GM03348 (cell line): ENCODE measurements around the gene IQSEC1.

Experiments used
- DNase-seq: peaks from one replicate; pipeline ENCODE4 v3.0.0; 2012; ENCODE audit warnings: low spot score

IQSEC1 gene

DNA sequence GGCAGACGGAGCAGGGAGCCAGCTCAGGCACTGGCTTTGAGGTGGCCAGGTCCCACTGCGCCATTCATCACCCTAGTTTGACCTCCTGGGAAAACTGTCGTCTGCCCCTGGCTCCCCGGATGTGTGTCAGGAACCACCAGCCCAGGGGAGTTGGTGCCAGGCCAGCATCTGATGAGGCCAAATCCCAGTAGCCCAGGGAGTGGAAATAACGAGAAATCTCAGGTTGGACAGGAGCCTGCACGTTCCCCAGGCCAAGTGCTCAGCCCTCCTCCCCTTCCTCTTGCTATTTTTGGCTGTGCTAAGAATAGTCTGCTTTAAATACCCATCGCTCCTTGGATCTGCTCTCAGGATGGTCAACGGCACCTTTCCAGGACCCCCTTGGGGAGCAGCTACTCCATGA lies 138.8 kb downstream of the IQSEC1 start:
- peak; percentile 77 for DNase-seq

DNA sequence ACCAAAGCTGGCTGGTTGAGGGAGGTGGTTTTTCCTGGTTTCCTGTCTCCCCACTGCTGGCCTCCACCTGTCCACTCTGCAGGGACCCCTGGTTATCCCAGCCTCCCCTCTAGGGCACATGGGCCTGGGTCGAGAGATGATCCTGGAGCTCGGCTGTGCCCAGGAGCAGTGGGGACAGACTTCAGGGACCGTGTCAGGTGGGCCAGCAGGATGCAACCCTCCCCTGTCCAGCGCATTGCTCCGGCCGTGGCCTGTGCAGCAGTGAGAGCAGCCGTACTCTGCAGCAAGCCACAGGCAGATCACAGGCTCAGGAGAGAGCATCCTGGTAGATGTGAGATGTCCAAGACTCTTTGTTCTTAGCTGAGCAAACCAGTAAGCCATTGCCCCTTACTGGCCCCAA lies 139.3 kb downstream of the IQSEC1 start:
- no peak for DNase-seq

DNA sequence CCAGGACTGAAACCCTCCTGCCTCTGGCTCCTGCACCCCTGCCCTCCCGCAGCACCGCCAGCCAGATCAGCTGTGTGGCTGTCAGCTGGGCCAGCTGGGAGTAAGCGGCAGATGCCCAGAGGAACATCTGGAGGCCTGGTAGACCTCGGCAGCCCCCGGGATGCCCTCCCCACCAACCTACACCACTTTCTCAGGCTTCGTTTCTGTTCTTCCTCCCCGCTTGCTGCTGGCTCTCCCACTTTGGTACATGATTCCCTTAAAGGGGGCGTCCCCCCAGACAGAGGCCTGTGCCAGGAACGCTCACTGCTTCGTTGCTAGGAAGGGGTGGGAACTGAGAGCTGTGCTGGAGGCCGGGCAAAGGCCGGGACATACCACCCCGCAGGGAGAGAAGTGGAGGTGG lies 140.5 kb downstream of the IQSEC1 start:
- no peak for DNase-seq

DNA sequence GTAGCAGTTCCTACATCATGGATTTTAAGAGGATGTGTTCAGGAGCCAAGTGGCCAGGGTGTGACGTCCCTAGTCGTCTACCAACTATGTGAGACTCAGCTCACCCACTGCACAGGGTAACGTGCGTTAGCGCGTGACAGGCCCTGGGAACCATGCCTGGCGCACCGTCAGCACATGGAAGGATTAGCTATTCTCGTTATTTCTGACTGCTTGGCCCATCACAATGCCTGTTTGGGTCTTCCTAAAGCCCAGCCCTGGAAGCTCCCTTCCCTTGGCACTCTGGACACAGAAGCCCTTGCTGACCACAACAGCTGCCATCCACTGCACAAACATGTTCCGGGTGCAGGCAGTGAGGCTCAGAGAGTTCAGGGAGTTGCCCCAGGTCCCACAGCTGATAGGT lies 140.9 kb downstream of the IQSEC1 start:
- DNase-seq, result no peak

DNA sequence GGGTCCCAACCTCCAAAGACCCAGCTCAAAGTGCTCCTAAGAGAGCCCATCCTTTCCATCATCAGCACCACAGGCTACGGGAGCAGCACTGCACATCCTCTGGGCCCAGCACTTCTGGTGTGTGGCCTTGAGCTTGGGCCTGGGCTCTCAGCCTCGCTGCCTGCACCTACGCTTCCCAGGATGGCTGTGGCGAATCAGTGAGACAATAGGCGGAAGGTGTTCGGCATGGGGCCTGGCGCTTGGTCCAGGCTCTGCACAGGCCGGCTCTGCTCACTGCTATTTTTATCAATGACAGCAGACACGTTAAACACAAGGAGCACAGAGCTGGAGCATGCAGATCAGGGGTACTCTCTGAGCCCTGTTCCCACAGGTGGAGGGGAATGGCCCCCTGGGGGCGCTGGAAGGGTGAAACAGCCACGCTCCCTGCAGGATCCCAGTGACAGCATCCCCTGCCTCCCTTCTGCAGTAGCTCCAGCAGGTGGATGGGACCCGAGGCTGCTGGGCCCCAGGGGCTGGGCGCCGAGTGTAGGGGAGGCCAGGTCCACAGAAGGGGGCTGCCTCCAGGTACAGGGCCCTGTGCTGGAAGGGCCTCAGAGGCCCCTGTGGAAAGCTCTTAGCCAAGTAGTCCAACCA lies 141.8 kb downstream of the IQSEC1 start:
- DNase-seq, result no peak

DNA sequence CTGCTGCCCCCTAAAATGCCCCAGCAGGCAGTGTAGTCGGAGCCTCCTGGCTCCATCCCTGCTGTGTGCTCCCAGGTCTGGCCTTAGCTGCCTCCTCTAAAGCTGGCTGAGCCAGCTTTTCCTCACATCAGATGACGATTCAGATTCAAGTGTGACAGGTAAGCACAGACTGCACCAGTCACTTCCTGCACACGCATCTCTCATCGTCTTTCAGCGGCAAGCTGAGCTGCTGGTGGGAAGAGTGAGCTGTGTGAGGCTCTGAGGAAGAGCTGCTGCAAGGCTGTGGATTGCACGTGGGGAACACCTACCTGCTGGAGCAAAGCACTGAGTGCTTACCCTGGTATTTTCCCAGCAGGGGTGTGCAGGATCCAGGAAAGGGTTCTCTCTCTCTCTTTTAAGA lies 143.4 kb downstream of the IQSEC1 start:
- DNase-seq, result no peak

DNA sequence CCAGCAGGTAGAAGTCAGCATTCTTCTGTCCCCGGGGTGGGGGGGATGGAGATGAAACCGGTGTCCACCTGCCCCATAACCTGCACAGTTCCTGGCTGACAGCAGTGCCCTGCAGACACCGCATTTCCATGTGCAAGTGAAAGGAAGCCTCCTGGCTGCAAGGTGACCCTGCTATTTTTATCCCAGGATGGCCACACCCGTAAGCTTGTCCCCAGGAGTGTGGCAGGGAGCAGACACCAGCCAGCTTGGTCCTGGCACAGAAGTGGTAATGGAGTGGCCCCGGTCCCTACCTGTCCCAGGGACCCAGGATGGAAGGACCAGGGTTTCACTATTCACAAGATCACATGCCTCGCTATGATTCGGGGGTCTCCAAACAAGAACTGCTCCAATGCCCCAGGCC lies 146.6 kb downstream of the IQSEC1 start:
- DNase-seq, result no peak

DNA sequence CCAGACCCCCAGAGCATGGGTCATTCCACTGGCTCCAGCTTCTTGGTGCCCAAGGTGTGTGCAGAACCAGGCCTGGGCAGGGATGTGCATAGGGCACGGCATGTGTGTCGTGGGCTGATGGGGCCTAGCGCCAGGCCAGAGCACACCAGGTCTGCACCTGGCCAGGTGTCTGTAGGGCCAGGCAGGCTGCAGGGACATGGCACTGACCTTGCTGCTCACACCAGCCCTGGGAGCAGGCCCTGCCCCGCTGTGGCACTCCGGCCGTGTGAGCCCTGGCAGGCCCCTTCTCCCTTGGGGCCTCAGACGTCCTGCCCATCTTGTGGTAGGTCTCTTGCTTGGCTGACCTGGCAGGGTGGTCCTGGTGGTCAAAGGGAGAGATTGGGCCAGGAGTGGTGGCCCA lies 147.6 kb downstream of the IQSEC1 start:
- DNase-seq, result no peak

DNA sequence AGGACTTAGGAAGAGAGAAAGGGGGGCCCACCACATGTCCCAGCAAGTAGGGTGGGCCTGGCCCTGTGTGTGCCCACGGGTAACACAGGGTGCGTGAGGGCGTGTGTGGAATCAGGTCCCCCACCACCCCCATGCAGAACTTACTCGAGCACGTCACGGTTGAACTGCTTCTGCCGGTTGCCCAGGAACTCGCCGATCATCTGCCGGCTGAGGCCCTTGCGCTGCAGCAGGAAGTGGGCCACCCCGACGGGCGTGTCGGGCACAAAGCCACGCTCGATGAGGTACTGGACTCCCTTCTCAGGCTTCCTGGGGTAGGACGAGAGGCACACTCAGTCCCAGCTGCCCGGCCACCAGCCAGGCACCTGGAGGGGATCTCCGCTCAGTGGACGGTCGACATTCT lies 148.8 kb downstream of the IQSEC1 start:
- DNase-seq, result no peak

DNA sequence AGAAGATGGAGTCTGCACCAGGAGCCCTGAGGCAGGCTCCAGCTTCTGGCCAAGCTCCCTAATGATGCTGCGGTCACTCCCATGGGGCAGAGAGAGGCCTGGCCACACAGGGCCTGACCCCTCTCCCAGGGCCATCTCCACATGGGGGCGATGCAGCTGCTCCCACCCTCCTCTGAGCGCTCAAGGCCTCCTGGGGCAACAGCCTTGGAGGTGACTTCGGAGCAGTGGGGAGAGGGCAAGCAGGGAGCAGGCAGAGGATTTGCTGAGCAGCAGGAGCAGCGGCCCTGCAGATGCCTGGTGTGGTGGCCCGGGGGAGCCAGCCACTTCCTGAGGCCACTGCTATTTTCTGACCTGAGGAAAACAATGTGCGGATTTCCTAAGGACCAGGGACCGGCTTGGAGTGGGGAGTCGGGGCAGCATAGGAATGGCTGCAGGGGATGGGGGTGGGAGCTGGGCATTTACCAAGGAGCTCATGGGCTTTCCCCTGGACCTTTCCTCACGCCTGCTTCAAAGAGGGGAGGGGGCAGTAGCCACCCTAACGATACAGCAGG lies 150.3 kb downstream of the IQSEC1 start:
- no peak for DNase-seq

DNA sequence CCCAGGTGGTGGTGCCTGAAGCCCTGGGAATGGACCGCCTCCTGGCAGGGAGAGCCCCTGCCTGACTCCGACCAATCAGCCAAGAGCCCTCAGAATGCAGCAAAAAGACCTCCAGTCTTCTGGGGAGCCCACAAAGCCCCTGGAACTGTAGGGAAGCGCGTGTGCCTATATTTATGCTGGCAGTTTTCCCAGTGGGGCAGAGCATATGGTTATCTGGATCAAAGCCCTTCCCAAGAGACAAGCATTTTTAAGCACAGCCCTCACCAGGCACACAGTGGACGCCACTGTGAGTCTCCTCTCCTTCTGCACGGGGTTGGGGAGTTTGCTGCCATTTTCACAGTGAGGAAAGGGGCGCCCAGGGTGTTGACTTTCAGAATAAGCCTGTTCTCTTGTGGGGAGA lies 150.9 kb downstream of the IQSEC1 start:
- no peak for DNase-seq

DNA sequence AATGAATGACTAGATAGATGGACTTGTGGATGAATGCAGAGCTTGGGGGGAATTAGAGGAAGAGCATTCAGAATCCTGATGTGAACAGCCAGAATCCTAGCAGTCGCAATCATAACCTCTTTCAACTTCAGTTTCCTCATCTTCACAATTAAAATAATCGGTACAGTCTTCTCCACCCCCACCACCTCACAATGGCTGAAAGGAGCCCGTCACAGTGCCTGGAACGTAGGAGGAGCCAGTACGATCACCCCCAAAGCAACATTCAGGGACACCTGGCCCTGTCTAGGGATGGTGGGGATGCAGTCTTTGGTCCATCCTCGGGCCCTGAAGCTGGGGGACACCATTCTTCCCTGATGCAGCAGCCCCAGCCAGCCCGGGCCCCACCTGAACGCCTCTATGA lies 151.5 kb downstream of the IQSEC1 start:
- no peak for DNase-seq

DNA sequence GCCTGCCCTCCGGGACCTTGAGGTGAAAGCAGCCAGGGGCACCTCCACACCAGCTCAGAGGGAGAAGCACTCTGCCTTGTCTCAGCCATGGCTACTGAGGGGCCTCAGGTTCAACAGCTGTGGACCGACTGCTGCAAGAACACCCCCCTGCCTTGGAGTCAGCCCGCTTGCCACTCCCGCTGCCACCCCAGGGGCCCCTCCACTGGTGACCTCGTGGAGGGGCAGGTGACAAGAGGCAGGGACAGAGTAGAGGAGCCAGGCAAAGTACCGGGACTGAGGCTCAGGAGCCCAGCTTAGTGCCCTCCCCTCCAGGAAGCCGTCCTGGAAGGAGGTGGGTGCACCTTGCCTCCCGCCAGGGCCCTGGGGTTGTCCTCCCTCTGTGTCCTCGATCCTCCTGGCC lies 152.3 kb downstream of the IQSEC1 start:
- no peak for DNase-seq

DNA sequence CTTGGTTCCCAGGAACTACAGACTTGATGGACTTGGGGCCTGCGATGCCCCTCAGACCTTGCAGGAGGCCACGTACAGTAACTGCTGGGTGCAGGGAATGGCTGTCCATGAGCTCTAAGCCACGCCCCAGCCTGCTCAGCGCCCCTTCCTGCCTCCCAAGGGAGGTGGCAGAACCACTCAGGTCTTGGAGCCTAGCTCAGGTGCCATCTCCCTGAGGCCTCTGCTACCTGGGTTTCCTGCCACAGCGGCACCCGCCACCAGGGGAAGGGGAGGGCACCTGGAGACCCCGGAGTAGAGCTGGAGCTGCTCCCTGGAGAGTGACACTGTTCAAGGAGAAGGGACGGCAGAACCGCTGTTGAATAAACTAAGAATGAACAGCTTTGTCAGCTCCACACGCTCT lies 154.0 kb downstream of the IQSEC1 start:
- DNase-seq, result no peak

DNA sequence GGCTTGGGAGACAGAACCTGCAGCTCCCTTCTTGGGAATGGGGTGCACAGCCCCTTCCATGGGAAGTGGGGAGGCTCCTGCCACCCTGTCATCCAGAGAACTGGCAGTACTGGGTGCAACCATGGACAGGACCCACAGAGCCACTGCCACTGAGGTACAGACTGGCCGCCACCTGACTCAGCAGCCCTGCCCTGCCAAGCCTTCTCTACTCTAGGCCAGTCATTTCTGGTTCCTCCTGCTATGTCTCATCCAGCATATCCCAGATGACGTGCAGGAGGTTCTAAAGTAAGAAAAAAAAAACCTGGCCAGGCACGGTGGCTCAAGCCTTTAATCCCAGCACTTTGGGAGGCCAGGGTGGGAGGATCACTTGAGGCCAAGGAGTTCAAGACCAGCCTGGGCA lies 155.0 kb downstream of the IQSEC1 start:
- no peak for DNase-seq

DNA sequence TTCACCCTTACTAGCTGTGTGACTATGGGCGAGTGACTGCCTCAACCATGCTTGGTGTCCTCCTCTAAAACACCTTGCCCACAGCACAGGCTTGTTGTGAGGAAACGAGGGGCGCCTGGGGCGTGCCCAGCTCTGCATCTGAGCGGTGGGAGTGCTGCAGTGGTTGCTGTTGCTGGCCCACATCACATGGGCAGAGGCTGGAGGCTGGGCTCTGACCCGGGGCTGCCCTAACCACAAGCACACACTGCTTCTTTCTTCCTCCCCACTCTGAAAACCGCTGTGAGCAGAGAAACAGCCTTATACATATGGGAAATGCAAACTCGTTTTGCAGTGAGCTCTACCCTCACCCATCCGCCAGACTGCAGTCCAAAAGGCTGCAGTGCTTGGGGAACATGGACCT lies 157.1 kb downstream of the IQSEC1 start:
- DNase-seq, result no peak

DNA sequence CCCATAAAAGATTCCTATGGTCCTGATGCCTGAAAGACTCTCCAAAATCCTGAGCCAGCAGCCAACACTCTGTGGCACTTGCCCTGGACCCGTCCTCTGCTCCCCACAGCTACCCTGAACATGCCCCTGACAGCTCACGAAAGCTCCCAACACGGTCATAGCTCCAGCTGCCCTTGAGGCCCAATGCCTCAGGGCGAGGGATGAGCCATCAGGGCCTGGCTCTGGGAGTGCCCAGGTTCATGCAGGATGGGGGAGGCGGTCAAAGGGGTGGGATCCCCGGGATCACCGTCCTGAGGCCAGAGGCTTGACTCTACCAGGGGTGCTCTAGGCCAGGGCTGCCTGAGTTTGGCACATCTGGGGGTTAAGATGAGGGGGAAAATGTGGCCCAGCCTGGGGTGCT lies 159.1 kb downstream of the IQSEC1 start:
- DNase-seq, result no peak

DNA sequence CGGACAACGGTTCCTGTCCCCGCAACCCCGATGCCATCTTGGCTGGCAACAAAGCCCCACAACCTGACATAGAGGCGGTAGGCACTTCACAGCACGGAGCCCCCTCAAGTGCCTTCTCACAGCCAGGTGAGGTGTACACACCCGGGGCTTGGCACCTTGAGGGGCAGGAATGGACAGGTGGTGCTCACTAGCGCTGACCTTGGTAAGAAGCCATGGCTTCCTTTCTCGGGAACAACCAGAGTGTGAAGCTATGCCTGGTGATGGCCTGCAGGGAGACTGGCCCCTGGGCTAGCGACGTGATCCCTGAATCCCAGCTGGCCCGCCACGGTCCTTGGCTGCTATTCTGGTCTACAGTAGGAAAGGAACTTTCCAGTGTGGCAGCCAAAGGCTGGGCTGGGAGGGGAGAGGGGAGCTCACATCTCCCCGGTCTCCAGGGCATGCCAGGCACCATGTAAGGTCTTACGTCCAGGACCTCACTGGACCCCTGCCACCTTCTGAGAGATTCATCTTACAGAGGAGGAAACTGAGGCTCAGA lies 161.3 kb downstream of the IQSEC1 start:
- no peak for DNase-seq

DNA sequence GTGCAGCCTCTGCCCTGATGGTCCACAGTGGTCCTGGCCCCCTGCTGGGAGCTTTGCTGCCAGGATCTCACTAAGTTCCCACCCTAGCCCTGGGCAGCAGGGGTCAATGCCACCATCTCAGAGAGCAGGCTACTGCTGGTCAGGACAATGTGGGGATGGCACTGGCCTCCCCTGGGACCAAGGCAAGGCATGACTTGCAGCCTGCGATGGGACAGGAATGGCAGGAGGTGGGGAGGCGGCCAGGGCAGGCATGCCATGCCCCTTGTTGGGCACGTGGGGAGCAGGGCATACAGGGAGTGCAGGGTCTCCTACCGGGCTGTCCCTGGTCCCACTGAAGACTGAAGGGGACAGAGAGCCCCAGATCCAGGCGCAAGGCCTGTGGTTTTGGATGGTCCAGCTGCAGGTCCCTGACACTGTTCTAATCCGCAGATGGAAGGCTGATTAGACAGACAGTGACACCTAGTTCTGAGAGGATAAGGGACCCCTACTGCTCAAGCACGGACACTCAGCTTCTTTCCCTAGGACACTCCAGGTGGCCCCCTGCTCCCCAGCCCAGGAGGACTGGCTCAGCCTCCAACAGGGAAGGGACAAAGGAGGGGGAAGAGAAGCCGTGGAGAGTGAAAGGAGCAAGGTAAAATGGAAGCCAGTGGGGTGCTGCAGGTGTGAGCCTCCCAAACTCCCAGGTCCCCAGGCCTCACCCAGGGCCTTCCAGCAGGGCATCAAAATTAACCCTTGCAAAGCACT lies 162.7 kb downstream of the IQSEC1 start:
- no peak for DNase-seq

DNA sequence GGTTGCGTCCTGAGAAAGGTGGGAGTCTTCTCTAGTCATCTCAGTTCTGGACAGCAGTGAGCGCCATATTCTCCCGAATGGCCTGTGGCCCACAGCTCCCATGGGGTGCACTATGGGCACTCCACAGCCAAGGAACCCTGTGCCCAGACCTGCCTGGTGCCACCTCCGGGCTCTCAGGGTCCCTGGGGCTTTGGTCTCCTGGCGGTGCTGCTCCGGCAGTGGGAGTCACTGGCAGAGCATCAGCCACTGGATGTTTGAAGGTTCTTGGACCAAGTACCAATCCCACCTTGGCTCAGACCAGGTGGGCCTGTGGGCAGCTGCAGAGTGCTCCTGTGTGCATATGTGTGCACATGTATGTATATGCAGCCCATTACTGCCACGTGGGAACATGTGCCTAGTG lies 163.5 kb downstream of the IQSEC1 start:
- no peak for DNase-seq

DNA sequence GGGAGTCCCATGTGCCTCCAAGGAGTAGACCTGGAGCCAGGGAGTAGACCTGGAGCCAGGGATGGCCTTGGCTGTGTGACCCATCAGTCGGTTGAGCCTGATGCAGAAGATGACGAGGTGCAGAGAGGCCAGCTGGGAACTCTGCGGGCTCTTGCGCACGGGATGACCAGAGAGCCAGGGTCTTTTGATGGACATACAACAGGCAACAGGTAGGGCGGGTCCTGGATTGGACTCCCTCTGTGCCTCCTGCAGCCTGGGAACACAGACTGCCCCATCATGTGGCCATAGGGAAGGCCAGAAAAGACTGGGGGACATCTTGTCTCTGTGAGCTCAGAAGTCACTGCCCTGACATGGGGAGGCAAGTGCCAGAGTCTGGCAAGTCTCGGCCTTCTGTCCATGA lies 164.4 kb downstream of the IQSEC1 start:
- DNase-seq, result no peak

DNA sequence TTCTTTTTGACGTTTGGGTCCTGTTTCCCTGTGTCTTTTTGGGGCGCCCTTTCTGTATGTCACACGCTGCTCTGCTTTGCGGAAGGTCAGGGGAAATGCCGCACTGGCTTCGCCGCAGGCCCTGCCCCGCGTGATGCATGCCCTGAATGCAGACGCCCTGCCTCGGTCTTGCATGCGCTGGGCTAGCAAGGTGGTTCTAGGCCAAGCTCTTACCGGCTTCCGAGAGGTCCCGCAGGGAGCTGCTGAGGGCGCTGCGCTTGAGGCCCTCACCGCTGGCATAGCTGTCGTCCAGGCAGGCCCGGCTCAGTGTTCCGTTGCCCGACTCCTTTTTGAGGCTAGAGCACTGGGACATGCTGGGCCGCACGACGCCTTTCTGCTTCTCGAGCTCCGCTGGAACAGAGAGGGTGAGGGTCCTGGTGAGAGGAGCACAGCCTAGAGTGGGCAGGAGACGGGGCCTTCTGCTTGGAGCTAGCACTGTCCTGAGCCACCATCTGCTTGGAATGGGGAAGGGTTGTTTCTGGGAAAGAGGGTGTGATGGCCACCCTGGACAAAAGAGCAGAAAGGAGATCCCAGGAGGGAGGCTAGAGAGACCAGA lies 165.0 kb downstream of the IQSEC1 start:
- DNase-seq, result no peak

DNA sequence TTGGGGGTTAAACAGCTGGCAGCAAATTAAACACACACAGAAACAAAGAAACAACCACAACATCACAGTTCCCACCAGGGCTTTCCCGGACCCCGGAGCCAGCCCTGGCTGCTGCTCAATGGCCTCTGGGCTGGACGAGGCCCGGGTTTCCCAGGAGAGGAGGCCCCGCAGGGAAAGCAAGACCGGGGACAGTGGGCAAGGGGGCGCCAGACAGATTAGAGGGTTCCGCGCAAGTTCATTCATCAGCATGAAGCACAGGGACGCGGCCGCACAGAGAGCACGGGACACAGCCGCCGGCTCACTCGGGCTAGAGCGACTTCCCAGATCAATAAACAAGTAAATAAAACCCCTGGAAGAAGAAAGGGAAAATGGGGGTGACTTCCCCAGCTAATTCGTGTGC lies 165.5 kb downstream of the IQSEC1 start:
- DNase-seq, result no peak
